GM18867 (cell line): ENCODE measurements around the gene PCDHA12.
"Not testable (repeated sequence)": the region's sequence is repeated elsewhere in the genome, so short reads cannot be mapped to it uniquely, and the experiment has no call there.

ENCODE experiments used
- ATAC-seq: cut with Tn5 transposase; IDR thresholded peaks from one replicate; pipeline ENCODE4 v1.9.1; 2021; ENCODE audit warnings: mild to moderate bottlenecking, moderate library complexity; ENCODE audit not compliant: unreplicated experiment

PCDHA12 gene

GRCh38 chr5:140857177-140857986, 17.7 kb upstream of the PCDHA12 start:
- ATAC-seq = no peak

- no peak for ATAC-seq
Measured at GRCh38 chr5:140857987-140858240, 17.2 kb upstream of the PCDHA12 start.

GRCh38 chr5:140862441-140863295, 12.4 kb upstream of the PCDHA12 start:
- no peak for ATAC-seq

- no peak for ATAC-seq
Measured at GRCh38 chr5:140868721-140869554, 6.2 kb upstream of the PCDHA12 start, which contains the start of gene PCDHA11. PCDHA11 (plus strand) TSS chr5:140868957; CDS start chr5:140869104, 147 bp downstream.

GRCh38 chr5:140869555-140869886, 5.6 kb upstream of the PCDHA12 start:
- ATAC-seq = no peak

- ATAC-seq = no peak
Measured at GRCh38 chr5:140870221-140871201, 4.6 kb upstream of the PCDHA12 start.

- ATAC-seq = not testable (repeated sequence)
Measured at GRCh38 chr5:140876541-140877261, 1.6 kb downstream of the PCDHA12 start.

GRCh38 chr5:140877262-140877581, 2.1 kb downstream of the PCDHA12 start:
- no peak for ATAC-seq

GRCh38 chr5:140881889-140882590, 6.9 kb downstream of the PCDHA12 start, which contains the start of gene PCDHA13:
PCDHA13 (plus strand) TSS chr5:140882124; CDS start chr5:140882269, 145 bp downstream.
- no peak for ATAC-seq

GRCh38 chr5:140882591-140882899, 7.4 kb downstream of the PCDHA12 start:
- ATAC-seq = no peak

- no peak for ATAC-seq
Measured at GRCh38 chr5:140883373-140883772, 8.3 kb downstream of the PCDHA12 start.

GRCh38 chr5:140883927-140884697, 9.0 kb downstream of the PCDHA12 start:
- ATAC-seq = no peak

- ATAC-seq = no peak
Measured at GRCh38 chr5:140916325-140916724, 41.2 kb downstream of the PCDHA12 start.

- ATAC-seq = no peak
Measured at GRCh38 chr5:140923601-140924000, 48.5 kb downstream of the PCDHA12 start.

- no peak for ATAC-seq
Measured at GRCh38 chr5:140925806-140926442, 50.8 kb downstream of the PCDHA12 start, which contains the start of gene PCDHAC1. PCDHAC1 (plus strand) TSS chr5:140926299; CDS start chr5:140926893, 594 bp downstream.

- no peak for ATAC-seq
Measured at GRCh38 chr5:140926443-140927227, 51.5 kb downstream of the PCDHA12 start.

- no peak for ATAC-seq
Measured at GRCh38 chr5:140927228-140927573, 52.1 kb downstream of the PCDHA12 start.
